ENCODE results near the gene OR51E2. TPM values are rescaled to one million over a fixed set of nuclear protein-coding genes. Genes with fewer than 3 reads are reported as not detected.

The OR51E2 gene
- total and polyA plus RNA-seq, 2 of the 8 experiments (the other 6 are each of a cell fraction or from before 2014, with no cell fraction given): not detected

- TF ChIP-seq, protein P1, sequence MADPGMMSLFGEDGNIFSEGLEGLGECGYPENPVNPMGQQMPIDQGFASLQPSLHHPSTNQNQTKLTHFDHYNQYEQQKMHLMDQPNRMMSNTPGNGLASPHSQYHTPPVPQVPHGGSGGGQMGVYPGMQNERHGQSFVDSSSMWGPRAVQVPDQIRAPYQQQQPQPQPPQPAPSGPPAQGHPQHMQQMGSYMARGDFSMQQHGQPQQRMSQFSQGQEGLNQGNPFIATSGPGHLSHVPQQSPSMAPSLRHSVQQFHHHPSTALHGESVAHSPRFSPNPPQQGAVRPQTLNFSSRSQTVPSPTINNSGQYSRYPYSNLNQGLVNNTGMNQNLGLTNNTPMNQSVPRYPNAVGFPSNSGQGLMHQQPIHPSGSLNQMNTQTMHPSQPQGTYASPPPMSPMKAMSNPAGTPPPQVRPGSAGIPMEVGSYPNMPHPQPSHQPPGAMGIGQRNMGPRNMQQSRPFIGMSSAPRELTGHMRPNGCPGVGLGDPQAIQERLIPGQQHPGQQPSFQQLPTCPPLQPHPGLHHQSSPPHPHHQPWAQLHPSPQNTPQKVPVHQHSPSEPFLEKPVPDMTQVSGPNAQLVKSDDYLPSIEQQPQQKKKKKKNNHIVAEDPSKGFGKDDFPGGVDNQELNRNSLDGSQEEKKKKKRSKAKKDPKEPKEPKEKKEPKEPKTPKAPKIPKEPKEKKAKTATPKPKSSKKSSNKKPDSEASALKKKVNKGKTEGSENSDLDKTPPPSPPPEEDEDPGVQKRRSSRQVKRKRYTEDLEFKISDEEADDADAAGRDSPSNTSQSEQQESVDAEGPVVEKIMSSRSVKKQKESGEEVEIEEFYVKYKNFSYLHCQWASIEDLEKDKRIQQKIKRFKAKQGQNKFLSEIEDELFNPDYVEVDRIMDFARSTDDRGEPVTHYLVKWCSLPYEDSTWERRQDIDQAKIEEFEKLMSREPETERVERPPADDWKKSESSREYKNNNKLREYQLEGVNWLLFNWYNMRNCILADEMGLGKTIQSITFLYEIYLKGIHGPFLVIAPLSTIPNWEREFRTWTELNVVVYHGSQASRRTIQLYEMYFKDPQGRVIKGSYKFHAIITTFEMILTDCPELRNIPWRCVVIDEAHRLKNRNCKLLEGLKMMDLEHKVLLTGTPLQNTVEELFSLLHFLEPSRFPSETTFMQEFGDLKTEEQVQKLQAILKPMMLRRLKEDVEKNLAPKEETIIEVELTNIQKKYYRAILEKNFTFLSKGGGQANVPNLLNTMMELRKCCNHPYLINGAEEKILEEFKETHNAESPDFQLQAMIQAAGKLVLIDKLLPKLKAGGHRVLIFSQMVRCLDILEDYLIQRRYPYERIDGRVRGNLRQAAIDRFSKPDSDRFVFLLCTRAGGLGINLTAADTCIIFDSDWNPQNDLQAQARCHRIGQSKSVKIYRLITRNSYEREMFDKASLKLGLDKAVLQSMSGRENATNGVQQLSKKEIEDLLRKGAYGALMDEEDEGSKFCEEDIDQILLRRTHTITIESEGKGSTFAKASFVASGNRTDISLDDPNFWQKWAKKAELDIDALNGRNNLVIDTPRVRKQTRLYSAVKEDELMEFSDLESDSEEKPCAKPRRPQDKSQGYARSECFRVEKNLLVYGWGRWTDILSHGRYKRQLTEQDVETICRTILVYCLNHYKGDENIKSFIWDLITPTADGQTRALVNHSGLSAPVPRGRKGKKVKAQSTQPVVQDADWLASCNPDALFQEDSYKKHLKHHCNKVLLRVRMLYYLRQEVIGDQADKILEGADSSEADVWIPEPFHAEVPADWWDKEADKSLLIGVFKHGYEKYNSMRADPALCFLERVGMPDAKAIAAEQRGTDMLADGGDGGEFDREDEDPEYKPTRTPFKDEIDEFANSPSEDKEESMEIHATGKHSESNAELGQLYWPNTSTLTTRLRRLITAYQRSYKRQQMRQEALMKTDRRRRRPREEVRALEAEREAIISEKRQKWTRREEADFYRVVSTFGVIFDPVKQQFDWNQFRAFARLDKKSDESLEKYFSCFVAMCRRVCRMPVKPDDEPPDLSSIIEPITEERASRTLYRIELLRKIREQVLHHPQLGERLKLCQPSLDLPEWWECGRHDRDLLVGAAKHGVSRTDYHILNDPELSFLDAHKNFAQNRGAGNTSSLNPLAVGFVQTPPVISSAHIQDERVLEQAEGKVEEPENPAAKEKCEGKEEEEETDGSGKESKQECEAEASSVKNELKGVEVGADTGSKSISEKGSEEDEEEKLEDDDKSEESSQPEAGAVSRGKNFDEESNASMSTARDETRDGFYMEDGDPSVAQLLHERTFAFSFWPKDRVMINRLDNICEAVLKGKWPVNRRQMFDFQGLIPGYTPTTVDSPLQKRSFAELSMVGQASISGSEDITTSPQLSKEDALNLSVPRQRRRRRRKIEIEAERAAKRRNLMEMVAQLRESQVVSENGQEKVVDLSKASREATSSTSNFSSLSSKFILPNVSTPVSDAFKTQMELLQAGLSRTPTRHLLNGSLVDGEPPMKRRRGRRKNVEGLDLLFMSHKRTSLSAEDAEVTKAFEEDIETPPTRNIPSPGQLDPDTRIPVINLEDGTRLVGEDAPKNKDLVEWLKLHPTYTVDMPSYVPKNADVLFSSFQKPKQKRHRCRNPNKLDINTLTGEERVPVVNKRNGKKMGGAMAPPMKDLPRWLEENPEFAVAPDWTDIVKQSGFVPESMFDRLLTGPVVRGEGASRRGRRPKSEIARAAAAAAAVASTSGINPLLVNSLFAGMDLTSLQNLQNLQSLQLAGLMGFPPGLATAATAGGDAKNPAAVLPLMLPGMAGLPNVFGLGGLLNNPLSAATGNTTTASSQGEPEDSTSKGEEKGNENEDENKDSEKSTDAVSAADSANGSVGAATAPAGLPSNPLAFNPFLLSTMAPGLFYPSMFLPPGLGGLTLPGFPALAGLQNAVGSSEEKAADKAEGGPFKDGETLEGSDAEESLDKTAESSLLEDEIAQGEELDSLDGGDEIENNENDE (IDR thresholded peaks at IDR 0.05; ENCODE audit: insufficient replicate concordance, low read length): no peak
- no peak for TF ChIP-seq ASH2L (IDR thresholded peaks at IDR 0.05; ENCODE audit: low read length)
Measured at GRCh38 chr11:4637662-4638047, 60.0 kb downstream of the OR51E2 start (continued).
